Right lobe of liver (tissue), 6 donors: Measurements from ENCODE around the gene MSN. TPM values are rescaled to one million over a fixed set of nuclear protein-coding genes. Genes with fewer than 3 reads are reported as not detected.

Experiments used
- ATAC-seq, 4 donors: fragments of 200-7000 bp; cut with Tn5 transposase; one replicate each; pipeline ENCODE4 v1.9.1; 2020; ENCODE audit warnings: mild to moderate bottlenecking in 4 of 4, moderate library complexity in 4 of 4
- DNase-seq, 3 donors: peaks; one replicate each; pipeline ENCODE4 v3.0.0-alpha.2; 2020
- H3K27ac ChIP-seq, 3 donors: fragments of 200-600 bp; one replicate each; pipeline ENCODE4 v1.8.0; 2022
- H3K27me3 ChIP-seq, 2 donors: fragments of 200-600 bp; one replicate each; pipeline ENCODE4 v1.8.0; 2022
- H3K36me3 ChIP-seq, 4 donors: fragments of 200-600 bp; sonication (generic) in 1 of 4; one replicate each; pipeline versions ENCODE4 v1.5.1 to v1.8.0; 2017 to 2022; ENCODE audit warnings: control low read depth in 1 of 4
- H3K4me1 ChIP-seq, 4 donors: fragments of 200-600 bp; sonication (generic) in 1 of 4; one replicate each; pipeline versions ENCODE4 v1.5.1 to v1.8.0; 2017 to 2022; ENCODE audit warnings: control low read depth in 1 of 4
- H3K4me3 ChIP-seq, 3 donors: fragments of 200-600 bp; one replicate each; pipeline ENCODE4 v1.8.0; 2022
- H3K9me3 ChIP-seq, 4 donors: fragments of 200-600 bp; sonication (generic) in 1 of 4; one replicate each; pipeline versions ENCODE4 v1.5.1 to v1.8.0; 2017 to 2022; ENCODE audit warnings: control low read depth in 1 of 4
- CTCF ChIP-seq, 4 donors: fragments of 200-600 bp in 3 of 4; fragments of 450-650 bp in 1 of 4; IDR thresholded peaks; one replicate each; pipeline versions ENCODE4 v1.5.1 to v1.8.0; 2016 to 2022; ENCODE audit warnings: antibody characterized with exemption in 4 of 4, mild to moderate bottlenecking in 2 of 4
- POLR2A ChIP-seq: fragments of 450-650 bp; IDR thresholded peaks from one replicate; pipeline ENCODE4 v1.6.1; 2017; ENCODE audit warnings: antibody characterized with exemption, mild to moderate bottlenecking
- WGBS: methylation state at CpG from one replicate; pipeline ENCODE4 v1.1.6; 2018; ENCODE audit warnings: low coverage, low lambda C conversion rate; ENCODE audit not compliant: insufficient coverage; ENCODE audit errors: missing lambda C conversion rate; 5-methylcytosine and 5-hydroxymethylcytosine counted together
- intact Hi-C, 2 donors: fragments of 100-400 bp; cut with DNase I; formaldehyde crosslinking; loops; one replicate each; pipeline versions ENCODE4 v1.11.2 to v1.14.1; 2022
- total RNA-seq, 6 experiments: library from RNA; depleted of rRNA in 2 of 6; stranded (reverse); fragments of >200 nt in 2 of 6; fragmentation: NEBNext Ultra II Directional in 3 of 6; extraction: Animal tissue kit (Norgen Biotek cat#: 25700) in 3 of 6; gene quantifications; one replicate each; pipeline versions ENCODE4 v1.1.0 to v1.2.4, GENCODE V29; 2016 to 2023
- donor health status: DM: no; HTN: yes; CAD: no.
- donor health status: DM: no; HTN: no; CAD: no.
- donor health status: DM: no; HTN: no; CAD: no.
- donor health status: DM: no; HTN: yes; CAD: no.
- donor health status: DM: no; HTN: yes; CAD: no.

Gene MSN
- total RNA-seq, 6 experiments from 2014 or later, result 63.6 to 150 (median 104) TPM

- Histone ChIP-seq H3K9me3 (no peaks in the 10 kb centered on the region), H3K27me3 (no peaks in the 10 kb centered on the region), H3K4me3 (no peak overlapping the region), H3K4me1 (peaks cover 0 to 4% (median 0%) of the 10 kb centered on the region in 4 donors), H3K27ac (peak overlapping the region in 2 of 3 donors; percentile 33 to 34), H3K36me3 (no peaks in the 10 kb centered on the region)
- ATAC-seq, result peak; percentile 60 to 75 (median 64)
- intact Hi-C loops, result no loop called here
- WGBS, result 64% methylated on average over 5 of the region's 5 CpGs
- DNase-seq, result peak in 1 of 3 donors; percentile 44
- TF ChIP-seq CTCF (IDR thresholded peaks at IDR 0.05) (no peak), POLR2A (no peak)
These were observed 9.8 kb upstream of the MSN start for GRCh38 chrX:65657659-65658058.

GRCh38 chrX:65658229-65658628 lies 9.2 kb upstream of the MSN start:
- intact Hi-C loops, result no loop called here
- no peak for DNase-seq

GRCh38 chrX:65667157-65667502 lies 324 bp upstream of the MSN start:
- H3K9me3 ChIP-seq, result no peaks in the 10 kb centered on the region
- ATAC-seq, result no peak
- H3K27me3 ChIP-seq, result no peaks in the 10 kb centered on the region
- peak overlapping the region in 1 of 3 donors; percentile 90 for H3K27ac ChIP-seq
- whole genome bisulfite sequencing, result 41% methylated on average over 6 of the region's 6 CpGs
- intact Hi-C loops, result no loop called here
- no peaks in the 10 kb centered on the region for H3K4me1 ChIP-seq
- H3K36me3 ChIP-seq, result no peaks in the 10 kb centered on the region
- peak overlapping the region in 1 of 3 donors; percentile 72 for H3K4me3 ChIP-seq
- TF ChIP-seq CTCF (IDR thresholded peaks at IDR 0.05) (no peak), POLR2A (no peak)
- DNase-seq, result no peak

More at GRCh38 chrX:65658229-65658628, 9.2 kb upstream of the MSN start:
- no peak for ATAC-seq
- no peak for TF ChIP-seq POLR2A
- TF ChIP-seq CTCF (IDR thresholded peaks at IDR 0.05), result no peak
- H3K36me3 ChIP-seq, result no peaks in the 10 kb centered on the region
- H3K4me3 ChIP-seq, result no peak overlapping the region
- H3K27me3 ChIP-seq, result no peaks in the 10 kb centered on the region
- H3K27ac ChIP-seq, result peak overlapping the region in 1 of 3 donors; percentile 33
- peaks cover 0 to 4% (median 0%) of the 10 kb centered on the region in 4 donors for H3K4me1 ChIP-seq
- no peaks in the 10 kb centered on the region for H3K9me3 ChIP-seq

GRCh38 chrX:65668377-65669310 lies 1.2 kb downstream of the MSN start:
- no peaks in the 10 kb centered on the region for H3K4me1 ChIP-seq
- H3K27ac ChIP-seq, result peak overlapping the region; percentile 81 to 92 (median 90)
- no peaks in the 10 kb centered on the region for H3K27me3 ChIP-seq
- 32% methylated on average over 10 of the region's 13 CpGs for WGBS
- intact Hi-C loops, result no loop called here
- TF ChIP-seq POLR2A (no peak), CTCF (IDR thresholded peaks at IDR 0.05) (no peak)
- no peaks in the 10 kb centered on the region for H3K36me3 ChIP-seq
- peak; percentile 56 to 68 (median 57) for DNase-seq
- H3K4me3 ChIP-seq, result peak overlapping the region; percentile 54 to 72 (median 70)
- H3K9me3 ChIP-seq, result no peaks in the 10 kb centered on the region
- ATAC-seq, result peak; percentile 59 to 68 (median 62)
